Measurements from ENCODE around the gene TTC13.

The TTC13 gene

DNA sequence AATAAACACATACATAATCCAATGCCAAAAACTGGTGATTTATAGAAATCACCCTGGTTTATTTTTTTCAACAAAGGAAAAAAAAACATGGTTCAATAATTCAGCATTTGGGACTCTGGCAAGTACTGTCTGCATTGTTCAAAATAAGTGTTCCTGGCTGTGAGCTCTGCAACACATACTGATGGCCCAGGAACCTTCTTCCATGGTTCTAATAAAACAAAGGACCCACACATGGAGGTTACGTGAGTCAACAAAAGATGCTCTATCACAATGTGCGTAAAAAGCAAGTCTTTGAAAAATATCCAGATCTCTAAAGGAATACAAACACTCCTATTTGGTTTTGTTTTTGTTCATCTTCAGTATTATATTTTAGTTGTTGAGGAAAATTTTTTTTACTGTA is 72.4 kb downstream of the TTC13 start:
- TF ChIP-seq, protein P1, sequence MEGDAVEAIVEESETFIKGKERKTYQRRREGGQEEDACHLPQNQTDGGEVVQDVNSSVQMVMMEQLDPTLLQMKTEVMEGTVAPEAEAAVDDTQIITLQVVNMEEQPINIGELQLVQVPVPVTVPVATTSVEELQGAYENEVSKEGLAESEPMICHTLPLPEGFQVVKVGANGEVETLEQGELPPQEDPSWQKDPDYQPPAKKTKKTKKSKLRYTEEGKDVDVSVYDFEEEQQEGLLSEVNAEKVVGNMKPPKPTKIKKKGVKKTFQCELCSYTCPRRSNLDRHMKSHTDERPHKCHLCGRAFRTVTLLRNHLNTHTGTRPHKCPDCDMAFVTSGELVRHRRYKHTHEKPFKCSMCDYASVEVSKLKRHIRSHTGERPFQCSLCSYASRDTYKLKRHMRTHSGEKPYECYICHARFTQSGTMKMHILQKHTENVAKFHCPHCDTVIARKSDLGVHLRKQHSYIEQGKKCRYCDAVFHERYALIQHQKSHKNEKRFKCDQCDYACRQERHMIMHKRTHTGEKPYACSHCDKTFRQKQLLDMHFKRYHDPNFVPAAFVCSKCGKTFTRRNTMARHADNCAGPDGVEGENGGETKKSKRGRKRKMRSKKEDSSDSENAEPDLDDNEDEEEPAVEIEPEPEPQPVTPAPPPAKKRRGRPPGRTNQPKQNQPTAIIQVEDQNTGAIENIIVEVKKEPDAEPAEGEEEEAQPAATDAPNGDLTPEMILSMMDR (IDR thresholded peaks at IDR 0.05; ENCODE audit: low read depth, low read length), result no peak
- H3K4me3 ChIP-seq (ENCODE audit: low read depth, low read length), result no peak overlapping the region
- no peak for DNase-seq (ENCODE audit: low read depth, low spot score)
- in situ Hi-C loops (cut with HindIII; ENCODE audit: low sequenced_read_pairs), result no loop called here

DNA sequence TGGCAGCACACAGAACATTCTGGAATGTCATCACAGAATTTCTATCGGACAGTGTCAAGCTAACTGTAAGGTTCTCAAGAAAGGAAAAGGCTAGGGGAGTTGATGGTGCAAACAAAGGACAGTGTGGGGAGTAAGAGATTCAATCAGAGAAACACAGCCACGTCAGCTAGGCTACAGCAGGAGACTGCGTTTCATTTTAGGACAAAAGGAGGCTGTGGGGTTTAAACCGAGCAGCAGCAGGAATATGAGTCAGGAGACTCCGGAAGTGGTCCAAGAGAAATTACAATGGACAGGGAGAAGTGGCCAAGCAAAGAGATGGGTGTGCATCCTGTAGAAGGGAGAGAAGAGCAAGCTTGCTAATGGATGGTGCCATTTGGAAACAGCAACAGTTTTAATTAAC is 72.9 kb downstream of the TTC13 start:
- TF ChIP-seq, protein P1 (IDR thresholded peaks at IDR 0.05; ENCODE audit: low read depth, low read length), result no peak
- H3K4me3 ChIP-seq (ENCODE audit: low read depth, low read length), result no peak overlapping the region

DNA sequence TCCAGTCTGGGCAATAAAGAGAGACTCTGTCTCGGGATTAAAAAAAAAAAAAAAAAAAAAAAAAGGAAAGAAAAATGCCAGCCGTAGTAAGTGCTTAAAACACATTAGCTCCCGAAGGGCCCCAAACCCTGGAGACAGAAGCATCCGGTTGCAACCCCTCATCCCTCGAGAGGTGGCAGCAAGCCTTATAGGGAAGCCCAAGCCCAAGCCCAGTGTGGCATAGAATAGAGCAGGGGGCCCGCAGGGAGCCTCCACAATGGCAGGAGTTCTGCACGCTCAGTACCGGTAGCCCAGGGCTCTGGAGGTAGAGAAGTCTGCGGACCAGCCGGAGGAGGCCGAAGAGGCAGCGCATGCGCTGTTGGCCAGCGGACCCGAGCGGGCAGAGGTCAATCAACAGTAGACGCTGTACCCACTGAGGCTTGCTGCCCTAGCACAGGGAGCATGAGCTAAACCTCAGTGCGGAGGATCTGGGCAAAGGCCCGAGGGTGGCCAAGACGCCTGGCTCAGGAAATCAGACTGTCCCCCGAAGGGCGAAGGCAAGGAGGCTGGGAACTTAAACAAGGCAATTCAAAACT is 76.2 kb downstream of the TTC13 start:
- TF ChIP-seq, protein P1 (IDR thresholded peaks at IDR 0.05; ENCODE audit: low read depth, low read length), result no peak
- no peak for DNase-seq (ENCODE audit: low read depth, low spot score)
- in situ Hi-C loops (cut with HindIII; ENCODE audit: low sequenced_read_pairs), result no loop called here
- no peak overlapping the region for H3K4me3 ChIP-seq (ENCODE audit: low read depth, low read length)

More for the DNA sequence above, 72.9 kb downstream of the TTC13 start:
- in situ Hi-C loops (cut with HindIII; ENCODE audit: low sequenced_read_pairs), result no loop called here
- DNase-seq (ENCODE audit: low read depth, low spot score), result peak; percentile 65

DNA sequence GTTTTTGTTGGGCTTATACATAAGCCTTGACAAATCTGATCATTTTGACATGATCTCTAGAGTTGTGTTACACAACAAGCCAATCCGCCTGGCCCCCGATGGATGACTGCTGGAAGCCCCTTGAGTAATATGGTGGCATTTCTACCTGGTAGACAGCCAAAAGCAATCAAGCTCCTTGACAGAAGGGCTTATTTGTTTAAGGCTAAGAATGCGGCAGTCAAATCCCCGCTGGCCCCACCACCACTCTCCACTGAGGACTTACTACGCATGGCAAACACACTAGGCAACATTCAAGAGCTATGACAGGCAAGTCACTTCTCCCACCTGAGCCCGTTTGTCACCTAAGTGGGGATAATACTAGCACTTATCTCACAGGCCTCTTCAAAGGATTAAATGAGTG is 77.0 kb downstream of the TTC13 start:
- no peak for DNase-seq (ENCODE audit: low read depth, low spot score)
- no peak overlapping the region for H3K4me3 ChIP-seq (ENCODE audit: low read depth, low read length)
- TF ChIP-seq, protein P1 (IDR thresholded peaks at IDR 0.05; ENCODE audit: low read depth, low read length), result no peak
- in situ Hi-C loops (cut with HindIII; ENCODE audit: low sequenced_read_pairs), result no loop called here

DNA sequence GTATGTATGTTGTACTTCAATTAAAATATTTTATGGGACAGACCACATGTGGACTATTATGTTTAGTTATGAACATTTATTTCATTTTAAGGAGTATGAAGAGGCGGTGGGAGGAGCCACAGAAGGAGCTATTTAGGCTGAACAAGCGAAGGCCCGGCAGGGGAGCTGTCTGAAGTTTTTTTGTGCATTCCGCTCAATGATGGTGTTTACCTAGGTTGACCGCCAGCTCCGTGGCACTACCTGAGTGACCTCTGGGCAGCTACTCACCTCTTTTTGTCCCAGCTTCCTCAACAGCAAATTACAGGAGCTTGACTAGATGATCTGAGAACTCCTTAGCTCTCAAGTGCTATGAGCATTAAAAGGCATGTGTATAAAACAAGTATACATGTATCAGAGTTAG is 77.7 kb downstream of the TTC13 start:
- in situ Hi-C loops (cut with HindIII; ENCODE audit: low sequenced_read_pairs), result no loop called here
- no peak for DNase-seq (ENCODE audit: low read depth, low spot score)
- H3K4me3 ChIP-seq (ENCODE audit: low read depth, low read length), result no peak overlapping the region
- TF ChIP-seq, protein P1 (IDR thresholded peaks at IDR 0.05; ENCODE audit: low read depth, low read length), result no peak

DNA sequence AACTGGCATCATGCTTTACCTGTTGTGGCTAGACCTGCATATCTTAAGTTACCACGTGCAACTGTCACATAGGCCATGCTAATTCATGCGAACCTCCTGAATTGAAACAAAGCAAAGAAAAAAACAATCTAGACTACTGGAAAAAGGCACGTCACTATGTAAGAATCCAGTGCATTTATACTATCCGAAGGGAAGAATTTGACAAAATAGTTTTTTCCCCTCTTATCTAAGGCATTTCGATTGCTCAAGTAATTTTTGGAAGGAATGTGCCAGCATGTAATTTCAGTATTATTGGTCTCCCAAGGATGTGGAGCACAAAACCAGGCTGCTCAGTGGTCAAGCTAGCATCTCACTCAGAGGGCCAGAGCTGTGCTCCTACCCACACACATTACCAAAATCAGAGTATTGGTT is 78.8 kb downstream of the TTC13 start:
- TF ChIP-seq, protein P1 (IDR thresholded peaks at IDR 0.05; ENCODE audit: low read depth, low read length), result no peak
- in situ Hi-C loops (cut with HindIII; ENCODE audit: low sequenced_read_pairs), result no loop called here
- DNase-seq (ENCODE audit: low read depth, low spot score), result peak; percentile 28
- no peak overlapping the region for H3K4me3 ChIP-seq (ENCODE audit: low read depth, low read length)

DNA sequence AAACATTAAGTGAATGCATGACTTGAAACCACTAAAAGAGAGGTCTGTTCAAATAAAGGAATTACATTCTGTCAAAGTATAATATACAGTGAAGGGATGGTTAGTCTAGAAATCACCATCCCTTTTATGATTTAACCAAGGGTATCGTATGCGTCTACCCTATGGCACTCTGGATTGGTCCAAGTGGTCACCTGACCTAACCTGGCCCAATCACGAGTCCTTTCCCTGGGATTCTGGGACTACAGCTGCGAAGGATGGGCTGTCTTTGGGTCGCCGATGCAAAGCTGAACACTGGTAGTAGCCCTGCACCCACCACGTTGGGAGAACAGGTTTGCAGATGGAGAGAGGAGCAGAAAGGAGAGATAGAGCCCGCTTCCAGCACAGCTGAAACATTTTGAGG is 79.9 kb downstream of the TTC13 start:
- DNase-seq (ENCODE audit: low read depth, low spot score), result no peak
- in situ Hi-C loops (cut with HindIII; ENCODE audit: low sequenced_read_pairs), result no loop called here
- TF ChIP-seq, protein P1 (IDR thresholded peaks at IDR 0.05; ENCODE audit: low read depth, low read length), result no peak
- H3K4me3 ChIP-seq (ENCODE audit: low read depth, low read length), result no peak overlapping the region

All from astrocyte of the spinal cord (primary cell).